HG02870 (cell line): ENCODE results near the gene HRH1.
A peak's percentile ranks its signal among the peaks of the same experiment; 100 is the strongest.
"Not testable (repeated sequence)": the region's sequence is repeated elsewhere in the genome, so short reads cannot be mapped to it uniquely, and the experiment has no call there.

Experiments
- ATAC-seq: cut with Tn5 transposase; IDR thresholded peaks from one replicate; pipeline ENCODE4 v1.9.1; 2021; ENCODE audit warnings: mild to moderate bottlenecking, moderate library complexity; ENCODE audit not compliant: unreplicated experiment

Gene HRH1

GRCh38 chr3:11238880-11239279 lies 84.6 kb downstream of the HRH1 start:
- ATAC-seq: no peak

GRCh38 chr3:11239796-11240195 lies 85.5 kb downstream of the HRH1 start:
- ATAC-seq: no peak

GRCh38 chr3:11240496-11240895 lies 86.2 kb downstream of the HRH1 start:
- no peak for ATAC-seq

GRCh38 chr3:11244121-11244677 lies 89.9 kb downstream of the HRH1 start:
- ATAC-seq: no peak

- ATAC-seq: no peak
These were observed 91.0 kb downstream of the HRH1 start for GRCh38 chr3:11245276-11245675.

GRCh38 chr3:11245827-11246662 lies 91.8 kb downstream of the HRH1 start:
- no peak for ATAC-seq

- ATAC-seq: no peak
These were observed 92.3 kb downstream of the HRH1 start for GRCh38 chr3:11246663-11246970.

- ATAC-seq: no peak
These were observed 93.1 kb downstream of the HRH1 start for GRCh38 chr3:11247362-11247761.

GRCh38 chr3:11248596-11248995 lies 94.3 kb downstream of the HRH1 start:
- ATAC-seq: no peak

GRCh38 chr3:11250902-11251806 lies 96.9 kb downstream of the HRH1 start:
- no peak for ATAC-seq

GRCh38 chr3:11251807-11252176 lies 97.5 kb downstream of the HRH1 start:
- no peak for ATAC-seq

GRCh38 chr3:11254876-11255275 lies 100.6 kb downstream of the HRH1 start:
- no peak for ATAC-seq

- ATAC-seq: not testable (repeated sequence)
These were observed 101.2 kb downstream of the HRH1 start for GRCh38 chr3:11255537-11255936.

- no peak for ATAC-seq
These were observed 104.7 kb downstream of the HRH1 start for GRCh38 chr3:11258958-11259357.

GRCh38 chr3:11260460-11260859 lies 106.2 kb downstream of the HRH1 start:
- no peak for ATAC-seq

- ATAC-seq: no peak
These were observed 114.7 kb downstream of the HRH1 start for GRCh38 chr3:11269007-11269406.

GRCh38 chr3:11271986-11272904 lies 118.0 kb downstream of the HRH1 start, which contains the start of gene ATG7:
Gene ATG7, plus strand, starts transcription at chr3:11272397. Its CDS starts 26,299 bp downstream, at chr3:11298696.
- ATAC-seq: peak; percentile 94

- no peak for ATAC-seq
These were observed 118.7 kb downstream of the HRH1 start for GRCh38 chr3:11272906-11273574.

GRCh38 chr3:11273891-11274291 lies 119.6 kb downstream of the HRH1 start:
- ATAC-seq: no peak

GRCh38 chr3:11274566-11275142 lies 120.4 kb downstream of the HRH1 start:
- no peak for ATAC-seq
